HEK293 (cell line): ENCODE results near the gene ZNF432.

ENCODE experiments used
- CTCF ChIA-PET: fragments of 350-600 bp; formaldehyde crosslinking; extraction: SDS; loops from one replicate; lab custom pipeline; 2021; ENCODE audit warnings: antibody characterized with exemption; lab: Yijun Ruan, JAX
- POLR2A ChIA-PET: fragments of 300-600 bp; formaldehyde crosslinking; extraction: SDS; loops from one replicate; lab custom pipeline; 2020; ENCODE audit warnings: antibody characterized with exemption, inconsistent platforms; lab: Yijun Ruan, JAX
- H3K27ac ChIP-seq: fragments of 200-500 bp; sonication (Bioruptor generic); 2 replicates; pipeline ENCODE4 v1.5.1; 2014; ENCODE audit warnings: low read depth, low read length, control low read depth, inconsistent platforms; ENCODE audit errors: extremely low read depth
- H3K36me3 ChIP-seq, 2 experiments: fragments of 200-500 bp in 1 of 2; sonication (Bioruptor generic) in 1 of 2; 1 replicate in 1 of 2; 2 replicates in 1 of 2; pipeline ENCODE4 v1.5.1; 2014 to 2017; ENCODE audit warnings: inconsistent platforms in 2 of 2, low read length in 2 of 2; ENCODE audit not compliant: control insufficient read depth in 2 of 2, insufficient read depth in 1 of 2
- H3K4me1 ChIP-seq: fragments of 200-500 bp; sonication (Bioruptor generic); 2 replicates; pipeline ENCODE4 v1.5.1; 2014; ENCODE audit warnings: mild to moderate bottlenecking, low read length, inconsistent platforms; ENCODE audit not compliant: control insufficient read depth, insufficient read depth
- H3K4me3 ChIP-seq: 2 replicates; pipeline ENCODE4 v1.5.1; 2011; ENCODE audit warnings: low read depth, mild to moderate bottlenecking, control low read depth, low read length, moderate library complexity
- H3K9me3 ChIP-seq: fragments of 200-500 bp; sonication (Bioruptor generic); 2 replicates; pipeline ENCODE4 v1.5.1; 2014; ENCODE audit warnings: low read depth, low read length, inconsistent platforms; ENCODE audit not compliant: control insufficient read depth, insufficient read depth
- GFI1B ChIP-seq: fragments of 450-650 bp; formaldehyde crosslinking; IDR thresholded peaks from 2 replicates; pipeline ENCODE4 v1.5.1; 2016; ENCODE audit warnings: missing biosample characterization, missing genetic modification characterization
- GLI4 ChIP-seq: fragments of 450-650 bp; formaldehyde crosslinking; IDR thresholded peaks from 2 replicates; pipeline ENCODE4 v1.5.1; 2016; ENCODE audit warnings: missing biosample characterization, missing genetic modification characterization
- ZBTB1 ChIP-seq: fragments of 450-650 bp; formaldehyde crosslinking; IDR thresholded peaks from 2 replicates; pipeline ENCODE4 v1.5.1; 2016; ENCODE audit warnings: missing biosample characterization, missing genetic modification characterization
- ZEB2 ChIP-seq: fragments of 450-650 bp; formaldehyde crosslinking; IDR thresholded peaks from 2 replicates; pipeline ENCODE4 v1.5.1; 2016; ENCODE audit warnings: missing biosample characterization, missing genetic modification characterization
- ZNF114 ChIP-seq: fragments of 450-650 bp; formaldehyde crosslinking; IDR thresholded peaks from 2 replicates; pipeline ENCODE4 v1.5.0; 2017; ENCODE audit warnings: missing biosample characterization, missing genetic modification characterization
- ZNF133 ChIP-seq: fragments of 450-650 bp; formaldehyde crosslinking; IDR thresholded peaks from 2 replicates; pipeline ENCODE4 v1.5.1; 2016; ENCODE audit warnings: missing biosample characterization, missing genetic modification characterization
- ZNF140 ChIP-seq: fragments of 450-650 bp; formaldehyde crosslinking; IDR thresholded peaks from 2 replicates; pipeline ENCODE4 v1.5.1; 2016; ENCODE audit warnings: missing biosample characterization, missing genetic modification characterization
- ZNF155 ChIP-seq: fragments of 450-650 bp; formaldehyde crosslinking; IDR thresholded peaks from 2 replicates; pipeline ENCODE4 v1.5.1; 2016; ENCODE audit warnings: missing biosample characterization, missing genetic modification characterization
- ZNF169 ChIP-seq: fragments of 450-650 bp; formaldehyde crosslinking; IDR thresholded peaks from 2 replicates; pipeline ENCODE4 v1.5.1; 2016; ENCODE audit warnings: missing biosample characterization, missing genetic modification characterization
- ZNF341 ChIP-seq: fragments of 450-650 bp; formaldehyde crosslinking; IDR thresholded peaks from 2 replicates; pipeline ENCODE4; 2016; ENCODE audit warnings: low read depth, missing biosample characterization, missing genetic modification characterization
- ZNF404 ChIP-seq: fragments of 450-650 bp; formaldehyde crosslinking; IDR thresholded peaks from 2 replicates; pipeline ENCODE4 v1.5.1; 2017; ENCODE audit warnings: missing biosample characterization, missing genetic modification characterization
- ZNF433 ChIP-seq: fragments of 450-650 bp; formaldehyde crosslinking; IDR thresholded peaks from 2 replicates; pipeline ENCODE4 v1.5.1; 2016; ENCODE audit warnings: missing biosample characterization, missing genetic modification characterization, low read depth
- ZNF529 ChIP-seq: fragments of 450-650 bp; formaldehyde crosslinking; IDR thresholded peaks from 2 replicates; pipeline ENCODE4 v1.5.1; 2017; ENCODE audit warnings: missing genetic modification characterization, missing biosample characterization; ENCODE audit not compliant: insufficient replicate concordance
- ZNF776 ChIP-seq: fragments of 450-650 bp; formaldehyde crosslinking; IDR thresholded peaks from 2 replicates; pipeline ENCODE4 v1.5.0; 2017; ENCODE audit warnings: missing biosample characterization, missing genetic modification characterization, borderline replicate concordance
- ZNF791 ChIP-seq: fragments of 450-650 bp; formaldehyde crosslinking; IDR thresholded peaks from 2 replicates; pipeline ENCODE4 v1.5.1; 2016; ENCODE audit warnings: missing biosample characterization, missing genetic modification characterization
- TF ChIP-seq, protein P1 (sequence below): fragments of 450-650 bp; formaldehyde crosslinking; IDR thresholded peaks from 2 replicates; pipeline ENCODE4 v1.5.1; 2016; ENCODE audit warnings: missing biosample characterization, missing genetic modification characterization
- TF ChIP-seq, protein P2 (sequence below): fragments of 450-650 bp; formaldehyde crosslinking; IDR thresholded peaks from 2 replicates; pipeline ENCODE4 v1.5.1; 2016; ENCODE audit warnings: missing biosample characterization, missing genetic modification characterization, low read depth
- TF ChIP-seq, protein P3 (sequence below): fragments of 450-650 bp; formaldehyde crosslinking; IDR thresholded peaks from 2 replicates; pipeline ENCODE4 v1.5.1; 2017; ENCODE audit warnings: missing biosample characterization, mild to moderate bottlenecking, missing genetic modification characterization, moderate library complexity
- TF ChIP-seq, protein P4 (sequence below): fragments of 450-650 bp; formaldehyde crosslinking; IDR thresholded peaks from 2 replicates; pipeline ENCODE4 v1.5.1; 2016; ENCODE audit warnings: missing biosample characterization, missing genetic modification characterization, low read depth
- TF ChIP-seq, protein P5 (sequence below): fragments of 450-650 bp; formaldehyde crosslinking; IDR thresholded peaks from 2 replicates; pipeline ENCODE4 v1.5.1; 2016; ENCODE audit warnings: missing biosample characterization, missing genetic modification characterization
- TF ChIP-seq, protein P6 (sequence below): fragments of 450-650 bp; formaldehyde crosslinking; IDR thresholded peaks from 2 replicates; pipeline ENCODE4 v1.5.1; 2016; ENCODE audit warnings: missing biosample characterization, missing genetic modification characterization
- TF ChIP-seq, protein P7 (sequence below): fragments of 450-650 bp; formaldehyde crosslinking; IDR thresholded peaks from 2 replicates; pipeline ENCODE4 v1.5.1; 2016; ENCODE audit warnings: missing biosample characterization, missing genetic modification characterization

The ZNF432 gene

DNA sequence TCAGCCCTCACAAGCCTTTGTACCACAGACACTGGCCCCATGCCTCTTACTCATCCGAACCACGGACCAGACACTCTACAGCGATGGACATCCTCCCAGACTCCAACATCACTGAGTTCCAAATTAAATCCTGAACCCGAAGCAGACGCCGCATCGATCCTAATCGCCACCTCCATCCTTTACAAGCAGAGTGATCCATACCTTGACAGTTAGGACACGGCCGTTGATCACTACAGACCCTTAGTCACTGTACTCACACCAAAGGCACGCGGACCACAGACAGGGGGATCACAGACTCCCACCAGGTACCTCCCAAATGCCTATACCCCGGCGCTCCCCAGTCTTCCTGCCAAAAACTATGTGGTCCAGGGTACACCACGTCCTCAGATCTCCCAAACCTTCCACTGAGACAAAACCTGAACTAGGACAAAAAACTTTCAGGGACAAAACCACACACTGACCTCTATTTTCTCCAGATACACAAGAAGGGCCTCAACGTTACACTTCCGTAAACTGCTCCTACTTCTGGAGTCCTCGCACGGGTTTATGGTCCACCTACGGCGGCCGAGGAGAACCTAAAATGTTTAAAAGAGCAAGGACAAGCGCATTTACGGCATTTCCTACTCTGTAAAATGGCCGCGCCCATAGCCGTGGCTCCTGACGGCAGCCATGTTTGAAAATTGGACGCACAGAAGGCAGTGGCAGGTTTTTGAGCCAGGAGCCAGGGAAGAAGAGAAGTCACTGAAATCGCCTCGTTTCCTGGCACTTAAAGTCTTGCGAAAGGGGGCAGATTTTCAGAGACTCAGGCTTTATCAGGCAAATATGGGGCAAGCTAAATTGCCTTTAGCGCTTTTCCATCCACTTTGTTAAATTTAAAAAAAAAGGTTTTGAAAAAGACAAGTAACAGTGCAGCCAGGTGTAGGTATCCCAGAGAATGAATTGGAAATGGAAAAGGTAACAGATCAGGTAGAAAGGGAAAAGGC, 62.0 kb downstream of the ZNF432 start, which contains the start of gene ZNF350:
Gene ZNF350, minus strand, starts transcription at position 532 of the 983 bp plus-strand sequence. CDS start 12,480 bp downstream, outside the sequence.
- H3K9me3 ChIP-seq, result 0 out of 2 replicates have a peak, but pooled peaks cover 4% of the 10 kb centered on the region
- ChIA-PET POLR2A (no interaction called here), CTCF (interaction anchor here (0.9 kb wide), 1 partner anchor 21 kb away, joined by 3 read pairs; no protein-coding TSS in a partner anchor)
- no peaks in the 10 kb centered on the region for H3K36me3 ChIP-seq
- H3K27ac ChIP-seq, result no peak within 1 kb of the TSS
- no peaks in the 10 kb centered on the region for H3K4me1 ChIP-seq
- peak within 1 kb of the TSS; percentile 94 for H3K4me3 ChIP-seq
- no peak for TF ChIP-seq ZNF155 (tag by site-specific recombination)
- TF ChIP-seq ZNF169 (tag by site-specific recombination), result no peak
- TF ChIP-seq, protein P1, sequence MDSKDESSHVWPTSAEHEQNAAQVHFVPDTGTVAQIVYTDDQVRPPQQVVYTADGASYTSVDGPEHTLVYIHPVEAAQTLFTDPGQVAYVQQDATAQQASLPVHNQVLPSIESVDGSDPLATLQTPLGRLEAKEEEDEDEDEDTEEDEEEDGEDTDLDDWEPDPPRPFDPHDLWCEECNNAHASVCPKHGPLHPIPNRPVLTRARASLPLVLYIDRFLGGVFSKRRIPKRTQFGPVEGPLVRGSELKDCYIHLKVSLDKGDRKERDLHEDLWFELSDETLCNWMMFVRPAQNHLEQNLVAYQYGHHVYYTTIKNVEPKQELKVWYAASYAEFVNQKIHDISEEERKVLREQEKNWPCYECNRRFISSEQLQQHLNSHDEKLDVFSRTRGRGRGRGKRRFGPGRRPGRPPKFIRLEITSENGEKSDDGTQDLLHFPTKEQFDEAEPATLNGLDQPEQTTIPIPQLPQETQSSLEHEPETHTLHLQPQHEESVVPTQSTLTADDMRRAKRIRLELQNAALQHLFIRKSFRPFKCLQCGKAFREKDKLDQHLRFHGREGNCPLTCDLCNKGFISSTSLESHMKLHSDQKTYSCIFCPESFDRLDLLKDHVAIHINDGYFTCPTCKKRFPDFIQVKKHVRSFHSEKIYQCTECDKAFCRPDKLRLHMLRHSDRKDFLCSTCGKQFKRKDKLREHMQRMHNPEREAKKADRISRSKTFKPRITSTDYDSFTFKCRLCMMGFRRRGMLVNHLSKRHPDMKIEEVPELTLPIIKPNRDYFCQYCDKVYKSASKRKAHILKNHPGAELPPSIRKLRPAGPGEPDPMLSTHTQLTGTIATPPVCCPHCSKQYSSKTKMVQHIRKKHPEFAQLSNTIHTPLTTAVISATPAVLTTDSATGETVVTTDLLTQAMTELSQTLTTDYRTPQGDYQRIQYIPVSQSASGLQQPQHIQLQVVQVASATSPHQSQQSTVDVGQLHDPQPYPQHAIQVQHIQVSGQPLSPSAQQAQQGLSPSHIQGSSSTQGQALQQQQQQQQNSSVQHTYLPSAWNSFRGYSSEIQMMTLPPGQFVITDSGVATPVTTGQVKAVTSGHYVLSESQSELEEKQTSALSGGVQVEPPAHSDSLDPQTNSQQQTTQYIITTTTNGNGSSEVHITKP (tag by site-specific recombination), result peak; percentile 58
- no peak for TF ChIP-seq GLI4 (tag by site-specific recombination)
- TF ChIP-seq GFI1B (tag by site-specific recombination), result no peak
- TF ChIP-seq, protein P2, sequence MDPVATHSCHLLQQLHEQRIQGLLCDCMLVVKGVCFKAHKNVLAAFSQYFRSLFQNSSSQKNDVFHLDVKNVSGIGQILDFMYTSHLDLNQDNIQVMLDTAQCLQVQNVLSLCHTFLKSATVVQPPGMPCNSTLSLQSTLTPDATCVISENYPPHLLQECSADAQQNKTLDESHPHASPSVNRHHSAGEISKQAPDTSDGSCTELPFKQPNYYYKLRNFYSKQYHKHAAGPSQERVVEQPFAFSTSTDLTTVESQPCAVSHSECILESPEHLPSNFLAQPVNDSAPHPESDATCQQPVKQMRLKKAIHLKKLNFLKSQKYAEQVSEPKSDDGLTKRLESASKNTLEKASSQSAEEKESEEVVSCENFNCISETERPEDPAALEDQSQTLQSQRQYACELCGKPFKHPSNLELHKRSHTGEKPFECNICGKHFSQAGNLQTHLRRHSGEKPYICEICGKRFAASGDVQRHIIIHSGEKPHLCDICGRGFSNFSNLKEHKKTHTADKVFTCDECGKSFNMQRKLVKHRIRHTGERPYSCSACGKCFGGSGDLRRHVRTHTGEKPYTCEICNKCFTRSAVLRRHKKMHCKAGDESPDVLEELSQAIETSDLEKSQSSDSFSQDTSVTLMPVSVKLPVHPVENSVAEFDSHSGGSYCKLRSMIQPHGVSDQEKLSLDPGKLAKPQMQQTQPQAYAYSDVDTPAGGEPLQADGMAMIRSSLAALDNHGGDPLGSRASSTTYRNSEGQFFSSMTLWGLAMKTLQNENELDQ (tag by site-specific recombination), result no peak
- TF ChIP-seq, protein P3, sequence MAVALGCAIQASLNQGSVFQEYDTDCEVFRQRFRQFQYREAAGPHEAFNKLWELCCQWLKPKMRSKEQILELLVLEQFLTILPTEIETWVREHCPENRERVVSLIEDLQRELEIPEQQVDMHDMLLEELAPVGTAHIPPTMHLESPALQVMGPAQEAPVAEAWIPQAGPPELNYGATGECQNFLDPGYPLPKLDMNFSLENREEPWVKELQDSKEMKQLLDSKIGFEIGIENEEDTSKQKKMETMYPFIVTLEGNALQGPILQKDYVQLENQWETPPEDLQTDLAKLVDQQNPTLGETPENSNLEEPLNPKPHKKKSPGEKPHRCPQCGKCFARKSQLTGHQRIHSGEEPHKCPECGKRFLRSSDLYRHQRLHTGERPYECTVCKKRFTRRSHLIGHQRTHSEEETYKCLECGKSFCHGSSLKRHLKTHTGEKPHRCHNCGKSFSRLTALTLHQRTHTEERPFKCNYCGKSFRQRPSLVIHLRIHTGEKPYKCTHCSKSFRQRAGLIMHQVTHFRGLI, result no peak
- no peak for TF ChIP-seq ZNF791 (tag by site-specific recombination)
- no peak for TF ChIP-seq ZNF140 (tag by site-specific recombination)
- TF ChIP-seq ZEB2 (tag by site-specific recombination), result no peak
- TF ChIP-seq ZNF433 (tag by site-specific recombination), result no peak
- TF ChIP-seq ZNF404 (tag by site-specific recombination), result no peak
- TF ChIP-seq, protein P4, sequence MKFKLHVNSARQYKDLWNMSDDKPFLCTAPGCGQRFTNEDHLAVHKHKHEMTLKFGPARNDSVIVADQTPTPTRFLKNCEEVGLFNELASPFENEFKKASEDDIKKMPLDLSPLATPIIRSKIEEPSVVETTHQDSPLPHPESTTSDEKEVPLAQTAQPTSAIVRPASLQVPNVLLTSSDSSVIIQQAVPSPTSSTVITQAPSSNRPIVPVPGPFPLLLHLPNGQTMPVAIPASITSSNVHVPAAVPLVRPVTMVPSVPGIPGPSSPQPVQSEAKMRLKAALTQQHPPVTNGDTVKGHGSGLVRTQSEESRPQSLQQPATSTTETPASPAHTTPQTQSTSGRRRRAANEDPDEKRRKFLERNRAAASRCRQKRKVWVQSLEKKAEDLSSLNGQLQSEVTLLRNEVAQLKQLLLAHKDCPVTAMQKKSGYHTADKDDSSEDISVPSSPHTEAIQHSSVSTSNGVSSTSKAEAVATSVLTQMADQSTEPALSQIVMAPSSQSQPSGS, result no peak
- no peak for TF ChIP-seq ZBTB1 (tag by site-specific recombination)
- TF ChIP-seq, protein P5, sequence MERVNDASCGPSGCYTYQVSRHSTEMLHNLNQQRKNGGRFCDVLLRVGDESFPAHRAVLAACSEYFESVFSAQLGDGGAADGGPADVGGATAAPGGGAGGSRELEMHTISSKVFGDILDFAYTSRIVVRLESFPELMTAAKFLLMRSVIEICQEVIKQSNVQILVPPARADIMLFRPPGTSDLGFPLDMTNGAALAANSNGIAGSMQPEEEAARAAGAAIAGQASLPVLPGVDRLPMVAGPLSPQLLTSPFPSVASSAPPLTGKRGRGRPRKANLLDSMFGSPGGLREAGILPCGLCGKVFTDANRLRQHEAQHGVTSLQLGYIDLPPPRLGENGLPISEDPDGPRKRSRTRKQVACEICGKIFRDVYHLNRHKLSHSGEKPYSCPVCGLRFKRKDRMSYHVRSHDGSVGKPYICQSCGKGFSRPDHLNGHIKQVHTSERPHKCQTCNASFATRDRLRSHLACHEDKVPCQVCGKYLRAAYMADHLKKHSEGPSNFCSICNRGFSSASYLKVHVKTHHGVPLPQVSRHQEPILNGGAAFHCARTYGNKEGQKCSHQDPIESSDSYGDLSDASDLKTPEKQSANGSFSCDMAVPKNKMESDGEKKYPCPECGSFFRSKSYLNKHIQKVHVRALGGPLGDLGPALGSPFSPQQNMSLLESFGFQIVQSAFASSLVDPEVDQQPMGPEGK (tag by site-specific recombination), result no peak
- TF ChIP-seq, protein P6, sequence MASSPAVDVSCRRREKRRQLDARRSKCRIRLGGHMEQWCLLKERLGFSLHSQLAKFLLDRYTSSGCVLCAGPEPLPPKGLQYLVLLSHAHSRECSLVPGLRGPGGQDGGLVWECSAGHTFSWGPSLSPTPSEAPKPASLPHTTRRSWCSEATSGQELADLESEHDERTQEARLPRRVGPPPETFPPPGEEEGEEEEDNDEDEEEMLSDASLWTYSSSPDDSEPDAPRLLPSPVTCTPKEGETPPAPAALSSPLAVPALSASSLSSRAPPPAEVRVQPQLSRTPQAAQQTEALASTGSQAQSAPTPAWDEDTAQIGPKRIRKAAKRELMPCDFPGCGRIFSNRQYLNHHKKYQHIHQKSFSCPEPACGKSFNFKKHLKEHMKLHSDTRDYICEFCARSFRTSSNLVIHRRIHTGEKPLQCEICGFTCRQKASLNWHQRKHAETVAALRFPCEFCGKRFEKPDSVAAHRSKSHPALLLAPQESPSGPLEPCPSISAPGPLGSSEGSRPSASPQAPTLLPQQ, result peak; percentile 90
- no peak for TF ChIP-seq ZNF341
- TF ChIP-seq, protein P7, sequence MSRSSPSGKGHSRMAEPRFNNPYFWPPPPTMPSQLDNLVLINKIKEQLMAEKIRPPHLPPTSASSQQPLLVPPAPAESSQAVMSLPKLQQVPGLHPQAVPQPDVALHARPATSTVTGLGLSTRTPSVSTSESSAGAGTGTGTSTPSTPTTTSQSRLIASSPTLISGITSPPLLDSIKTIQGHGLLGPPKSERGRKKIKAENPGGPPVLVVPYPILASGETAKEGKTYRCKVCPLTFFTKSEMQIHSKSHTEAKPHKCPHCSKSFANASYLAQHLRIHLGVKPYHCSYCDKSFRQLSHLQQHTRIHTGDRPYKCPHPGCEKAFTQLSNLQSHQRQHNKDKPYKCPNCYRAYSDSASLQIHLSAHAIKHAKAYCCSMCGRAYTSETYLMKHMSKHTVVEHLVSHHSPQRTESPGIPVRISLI (tag by site-specific recombination), result no peak
- TF ChIP-seq ZNF776 (tag by site-specific recombination), result no peak
- no peak for TF ChIP-seq ZNF114 (tag by site-specific recombination)
- no peak for TF ChIP-seq ZNF529
- no peak for TF ChIP-seq ZNF133 (tag by site-specific recombination)
